ENCODE measurements around the gene AGAP2.
A peak's percentile ranks its signal among the peaks of the same experiment; 100 is the strongest.

Gene AGAP2

DNA sequence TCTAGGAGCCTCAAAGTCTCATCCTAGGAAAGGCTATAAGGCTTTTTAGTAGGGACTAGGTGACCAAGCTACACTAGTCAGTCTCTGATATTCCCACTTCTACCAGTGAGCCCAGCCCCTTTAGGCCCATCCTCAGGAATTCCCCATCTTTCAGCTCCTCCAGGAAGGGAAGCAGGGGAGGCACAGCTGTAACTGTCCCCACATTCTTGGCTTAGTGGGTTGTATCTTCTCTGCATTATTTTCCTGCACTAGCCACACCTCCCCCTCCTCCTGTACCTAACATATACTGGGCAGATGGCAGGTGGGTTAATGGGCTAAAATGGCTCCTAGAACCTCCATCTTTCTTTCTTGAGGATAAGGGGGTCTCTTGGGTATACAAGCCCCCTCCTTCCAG lies 28.8 kb upstream of the AGAP2 start:
- DNase-seq (ENCODE audit: low read depth), result no peak

DNA sequence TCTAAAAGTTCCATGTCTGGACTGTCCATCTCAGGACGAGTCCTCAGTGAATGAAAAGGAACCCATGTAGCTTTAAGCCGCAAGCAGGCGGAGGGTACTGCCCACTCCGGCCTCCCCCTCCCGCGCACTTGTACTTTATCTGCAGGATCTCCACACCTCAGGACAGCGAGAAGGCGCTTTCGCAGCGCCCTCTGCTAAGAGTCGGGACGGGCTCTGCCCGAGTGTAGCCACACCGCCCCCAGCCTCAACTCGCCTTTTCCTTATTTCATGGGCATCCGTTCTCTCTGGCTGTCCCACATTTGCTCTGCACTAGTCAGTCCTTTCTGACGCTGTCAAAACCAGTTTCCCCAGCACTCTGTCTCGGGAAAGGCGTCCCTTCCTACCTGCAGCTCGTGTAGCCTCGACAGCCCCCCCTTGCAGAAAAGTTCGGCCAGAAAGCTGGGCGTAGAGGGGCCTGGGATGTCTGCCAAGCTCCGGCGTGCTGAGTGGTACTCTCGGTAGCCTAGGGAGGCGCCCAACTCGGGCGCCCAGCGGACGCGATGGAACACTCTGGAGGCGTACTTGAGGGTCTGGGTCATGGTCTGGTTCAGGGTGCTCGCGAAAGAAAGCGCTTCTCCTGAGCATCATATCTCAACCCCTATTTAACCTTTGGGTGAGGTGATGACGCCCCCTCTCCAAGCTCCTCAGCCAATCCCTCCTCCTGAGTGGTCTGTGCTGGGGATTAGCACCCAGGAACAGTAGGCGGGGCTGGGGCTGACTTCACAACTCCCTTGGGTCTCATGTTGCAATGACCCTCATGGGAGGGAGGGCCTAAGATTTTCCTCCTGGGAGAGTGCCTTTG lies 28.1 kb upstream of the AGAP2 start, which contains the start of gene CYP27B1:
CYP27B1 (minus strand) TSS at position 615 of the 841 bp plus-strand sequence; CDS start at position 578, 37 bp downstream.
- DNase-seq (ENCODE audit: low read depth), result no peak

DNA sequence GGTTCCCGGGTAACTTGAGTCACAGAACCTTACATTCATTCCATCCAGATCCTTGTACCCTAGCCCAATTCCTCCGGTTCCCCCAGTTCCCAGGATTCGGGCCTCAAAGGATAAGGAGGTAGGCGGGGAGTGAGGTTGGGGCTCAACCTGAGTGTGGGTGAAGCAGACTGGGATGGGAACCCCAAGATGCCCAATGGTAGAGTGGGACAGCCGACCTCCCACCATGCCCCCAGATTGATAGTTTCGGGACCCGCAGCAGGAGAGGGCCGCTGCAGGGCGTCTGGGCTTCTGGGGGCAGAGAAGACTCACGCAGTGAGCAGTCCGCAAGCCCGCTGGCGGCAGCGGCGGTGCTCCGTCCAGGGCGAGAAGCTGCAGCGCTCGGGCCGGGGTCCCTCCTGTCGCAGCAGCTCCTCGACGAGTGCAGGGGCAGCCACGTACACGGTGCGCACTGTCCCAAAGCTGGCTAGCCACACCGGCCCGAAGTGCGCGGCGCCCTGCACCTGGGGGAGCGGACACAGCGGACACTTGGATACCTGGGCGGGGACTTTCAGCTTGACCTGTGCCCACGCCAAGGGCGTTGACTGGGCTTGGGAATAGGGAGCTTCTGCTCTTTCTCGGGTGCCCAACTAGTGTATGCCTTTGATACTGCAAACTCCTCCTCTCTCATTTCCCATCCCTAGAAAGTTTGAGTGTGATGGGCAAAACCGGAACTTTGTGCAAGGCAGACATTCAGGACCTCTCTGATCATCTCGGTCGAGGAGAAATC lies 27.3 kb upstream of the AGAP2 start:
- no peak for DNase-seq (ENCODE audit: low read depth)

DNA sequence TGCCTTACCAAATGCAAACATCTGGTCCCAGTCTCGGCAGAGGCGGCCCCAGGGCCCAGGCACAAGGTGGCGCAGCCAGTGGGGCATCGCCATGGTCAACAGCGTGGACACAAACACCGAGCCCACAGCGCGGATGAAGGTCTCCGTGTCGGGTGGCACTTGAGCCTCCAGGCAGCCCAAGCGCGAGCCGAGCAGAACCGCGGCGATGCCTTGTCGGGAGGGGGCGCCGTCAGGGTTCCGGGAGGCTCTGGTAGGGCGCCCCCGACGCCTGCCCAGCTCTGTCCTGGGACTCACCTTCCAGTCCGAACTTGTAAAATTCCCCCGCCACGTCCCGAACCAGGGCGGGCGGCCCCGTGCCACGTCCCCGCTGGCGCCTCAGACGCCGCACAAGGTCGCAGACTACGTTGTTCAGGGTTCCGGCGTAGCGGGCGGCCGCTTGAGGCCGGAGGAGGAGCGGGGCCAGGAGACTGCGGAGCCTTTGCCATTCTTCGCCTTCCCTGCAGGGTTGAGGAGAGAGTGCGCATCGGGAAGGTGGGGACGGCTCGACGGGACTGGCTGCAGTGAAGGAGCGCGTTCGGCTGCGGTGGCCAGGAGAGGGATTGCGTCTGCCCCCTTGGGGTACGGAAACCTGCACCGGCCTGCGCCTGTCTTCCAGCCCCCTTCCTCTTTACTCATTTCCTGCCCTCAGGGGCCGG lies 26.6 kb upstream of the AGAP2 start:
- DNase-seq (ENCODE audit: low read depth), result peak; percentile 48

DNA sequence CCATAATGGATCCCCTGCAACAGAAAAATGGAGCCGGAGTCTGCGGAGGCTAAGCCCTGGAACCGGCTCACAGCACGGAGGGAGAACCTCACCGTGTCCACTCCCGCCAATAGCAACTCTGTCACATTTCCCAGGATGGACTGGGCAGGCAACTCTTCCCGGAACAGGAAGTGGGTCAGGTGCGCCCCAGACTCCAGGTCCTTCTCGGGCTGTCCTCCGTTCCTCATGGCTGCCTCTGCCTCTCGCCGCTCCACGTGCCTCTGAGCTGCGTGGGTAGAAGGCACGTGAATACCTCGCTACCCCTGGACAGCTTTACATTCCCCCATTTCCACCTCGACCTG lies 26.1 kb upstream of the AGAP2 start:
- no peak for DNase-seq (ENCODE audit: low read depth)

DNA sequence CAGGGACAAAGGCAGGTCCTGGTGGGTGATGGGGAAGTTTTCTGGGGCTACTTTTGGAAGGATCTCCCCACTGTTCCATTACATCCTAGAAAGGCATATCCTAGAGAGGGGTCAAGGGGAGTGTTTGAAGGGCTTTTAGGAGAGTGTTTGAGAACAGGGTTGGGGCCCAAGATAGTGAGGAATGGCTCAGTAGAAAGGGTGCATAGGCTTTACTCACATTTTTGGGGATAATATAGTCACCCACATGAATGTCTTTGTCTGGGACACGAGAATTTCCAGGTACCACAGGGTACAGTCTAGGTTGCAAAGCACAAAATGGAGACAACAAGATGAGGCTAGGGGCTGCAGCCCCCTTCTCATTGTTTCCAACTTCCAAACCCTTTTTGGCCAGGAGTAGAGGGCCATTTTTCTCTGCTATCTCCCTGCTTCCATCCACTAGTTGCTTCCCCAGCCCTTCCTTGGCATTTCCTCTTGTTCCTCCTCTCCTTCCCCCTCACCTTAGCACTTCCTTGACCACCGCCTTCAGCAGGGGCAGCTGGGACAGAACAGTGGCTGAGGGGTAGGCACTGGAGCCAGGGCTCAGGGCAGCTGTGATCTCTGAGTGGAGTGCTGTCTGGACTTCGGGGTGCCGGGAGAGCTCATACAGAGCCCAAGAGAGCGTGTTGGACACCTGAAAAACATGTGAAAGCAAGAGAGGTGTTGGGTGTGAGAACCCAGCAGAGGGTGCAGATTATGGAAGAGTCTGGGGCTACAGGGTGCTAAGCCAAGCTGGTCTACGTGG lies 25.5 kb upstream of the AGAP2 start:
- no peak for DNase-seq (ENCODE audit: low read depth)

DNA sequence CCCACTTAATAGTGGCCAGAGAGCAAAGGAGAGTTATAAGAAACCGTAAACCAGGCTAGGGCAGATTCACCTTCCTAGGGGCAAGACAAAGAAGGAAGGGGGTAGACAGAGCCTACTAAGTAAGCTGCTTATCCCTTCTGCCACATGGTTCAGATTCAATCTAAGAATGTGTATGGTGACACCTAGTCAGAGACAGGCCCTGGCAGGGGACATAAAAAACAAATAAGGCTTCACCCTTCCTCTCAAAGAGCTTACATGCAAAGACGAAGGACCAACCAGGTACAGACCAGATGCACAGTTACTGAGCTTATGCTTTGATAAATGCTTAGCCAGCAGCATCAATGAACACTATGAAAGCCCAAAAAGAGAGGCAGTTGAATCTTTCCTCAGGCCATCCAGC lies 23.9 kb upstream of the AGAP2 start:
- no peak for DNase-seq (ENCODE audit: low read depth)

DNA sequence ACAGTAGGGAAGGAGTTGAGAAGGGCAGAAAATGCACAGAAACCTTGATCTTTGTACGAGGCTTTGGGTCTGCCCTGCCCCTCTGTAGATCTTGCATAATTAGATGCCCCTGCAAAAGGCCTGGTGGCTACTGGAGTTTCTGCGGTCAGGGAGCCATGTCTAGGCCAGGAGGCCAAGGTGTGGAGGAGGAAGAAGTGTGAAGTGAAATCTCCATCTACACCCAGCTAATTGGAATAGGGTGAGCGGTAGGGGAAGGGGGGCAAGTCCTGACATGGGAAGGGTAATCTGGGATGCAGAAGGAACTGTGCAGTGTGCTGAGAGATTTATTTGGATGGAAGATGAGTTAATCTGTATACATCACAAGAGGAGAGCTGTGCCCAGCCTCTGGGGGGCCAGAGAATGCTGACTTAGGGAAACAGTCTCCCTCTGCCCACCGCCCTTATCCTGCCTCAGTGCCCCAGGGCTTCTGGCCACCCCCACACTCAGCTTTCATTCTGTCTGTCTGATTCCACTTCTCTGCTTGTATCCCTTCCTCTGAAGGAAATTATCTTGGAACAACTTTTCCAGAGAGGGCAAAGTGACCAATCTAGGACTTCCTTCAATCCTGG lies 23.0 kb upstream of the AGAP2 start:
- DNase-seq (ENCODE audit: low read depth), result no peak

DNA sequence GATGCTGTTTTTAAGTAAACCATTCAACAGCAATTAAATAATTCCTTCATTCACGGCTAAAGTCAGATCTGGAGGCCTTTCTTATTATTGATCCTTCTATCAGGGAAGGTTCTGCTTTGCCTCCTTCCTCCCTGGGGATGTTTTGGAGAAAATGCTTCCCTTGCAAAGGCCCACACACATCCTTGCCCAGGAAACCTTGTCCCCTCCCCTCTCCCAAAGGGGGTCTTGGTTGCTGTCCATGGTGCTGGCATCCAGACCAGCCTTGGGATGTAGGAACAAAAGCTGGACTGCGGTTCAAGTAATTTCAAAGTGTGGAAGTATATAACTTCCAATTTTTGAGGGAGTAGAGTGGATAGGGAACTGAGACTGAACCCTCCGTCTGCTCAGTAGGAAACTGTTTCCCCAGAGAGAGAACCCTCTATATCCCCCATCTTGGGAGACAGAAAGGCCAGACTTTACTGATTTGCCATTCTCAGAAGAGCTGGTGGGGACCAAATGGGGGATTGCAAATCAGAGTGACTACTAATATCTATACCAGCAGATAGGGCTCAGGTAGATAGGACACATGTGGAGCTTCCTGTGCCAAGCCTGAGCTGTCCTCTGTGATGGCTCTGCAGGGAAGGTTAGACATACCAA lies 21.9 kb upstream of the AGAP2 start:
- no peak for DNase-seq (ENCODE audit: low read depth)

DNA sequence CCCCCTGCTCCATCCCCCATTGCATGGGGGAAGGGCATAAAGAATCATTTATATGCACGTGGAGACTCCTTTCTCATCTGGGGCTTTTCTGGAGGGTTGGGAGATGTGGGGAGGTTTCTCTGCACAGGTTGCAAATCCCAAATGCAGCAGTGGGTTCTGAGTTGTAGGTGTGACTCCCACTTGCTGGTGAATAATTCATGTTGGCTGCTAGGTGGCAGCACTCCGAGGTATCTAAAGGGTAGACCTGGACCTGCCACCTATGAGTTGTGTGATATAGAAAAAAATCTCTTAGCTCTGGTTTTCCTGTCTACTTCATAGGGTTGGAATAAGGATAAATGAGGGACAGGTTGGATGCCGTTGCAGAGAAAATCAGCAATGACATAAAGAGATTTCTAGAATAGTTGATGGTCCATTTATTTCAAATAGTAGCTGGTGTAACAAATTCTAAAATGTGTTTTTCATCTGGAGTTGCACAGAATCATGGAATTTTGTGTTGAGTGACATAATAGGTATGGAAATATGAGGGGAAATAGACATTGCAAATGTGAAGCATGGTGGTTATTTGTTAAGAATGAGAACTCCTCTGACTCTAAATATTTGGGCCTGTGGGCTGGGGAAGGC lies 20.9 kb upstream of the AGAP2 start:
- DNase-seq (ENCODE audit: low read depth), result no peak

DNA sequence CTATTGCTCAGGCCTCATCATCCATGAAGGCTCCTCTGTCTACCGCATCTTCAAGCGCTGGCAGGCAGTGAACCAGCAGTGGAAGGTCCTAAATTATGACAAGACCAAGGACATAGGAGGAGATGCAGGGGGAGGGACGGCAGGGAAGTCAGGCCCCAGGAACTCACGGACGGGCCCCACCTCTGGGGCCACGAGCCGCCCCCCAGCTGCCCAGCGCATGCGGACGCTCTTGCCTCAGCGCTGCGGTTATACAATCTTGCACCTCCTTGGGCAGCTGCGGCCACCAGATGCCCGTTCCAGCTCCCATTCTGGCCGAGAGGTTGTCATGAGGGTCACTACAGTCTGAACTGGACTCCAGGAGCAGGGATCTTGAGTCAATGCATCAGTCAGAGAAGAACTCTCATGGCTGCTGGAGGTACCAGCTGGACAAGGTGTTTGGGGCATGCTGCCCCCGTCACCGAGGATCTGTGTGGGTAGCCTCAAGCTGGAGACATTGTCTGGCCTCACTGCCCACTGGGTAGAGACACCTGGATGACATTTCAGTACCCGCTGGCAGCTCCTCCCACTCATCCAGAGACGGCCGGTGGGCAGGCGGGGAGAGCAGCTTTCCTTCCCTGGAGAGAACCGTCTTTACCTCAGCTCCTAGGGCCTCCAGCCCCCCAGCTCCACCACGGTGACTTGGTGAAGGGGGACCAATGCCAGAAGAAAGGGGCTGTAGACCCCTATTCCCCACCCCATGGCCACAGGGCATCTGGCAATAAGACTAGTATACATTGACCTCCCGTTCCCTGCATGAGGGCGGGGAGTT lies 20.2 kb upstream of the AGAP2 start:
- no peak for DNase-seq (ENCODE audit: low read depth)

DNA sequence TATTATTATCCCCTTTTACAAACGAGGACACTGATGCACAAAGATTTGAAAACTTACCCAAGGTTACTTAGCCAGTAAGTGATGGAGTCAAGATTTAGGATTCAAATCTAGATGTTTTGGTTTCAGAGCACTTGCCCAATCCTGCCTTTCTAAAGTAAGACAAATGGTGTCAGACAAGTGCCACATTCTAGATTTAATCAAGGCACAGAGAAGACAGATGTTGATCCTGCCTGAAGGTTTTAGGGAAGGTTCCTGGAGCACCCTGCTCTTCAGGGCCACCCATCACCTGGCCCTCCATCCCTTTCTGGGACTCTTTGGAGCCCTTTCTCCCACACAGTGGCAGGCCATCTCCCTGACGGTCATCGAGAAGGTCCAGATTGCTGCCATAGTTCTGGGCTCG lies 19.2 kb upstream of the AGAP2 start:
- no peak for DNase-seq (ENCODE audit: low read depth)

DNA sequence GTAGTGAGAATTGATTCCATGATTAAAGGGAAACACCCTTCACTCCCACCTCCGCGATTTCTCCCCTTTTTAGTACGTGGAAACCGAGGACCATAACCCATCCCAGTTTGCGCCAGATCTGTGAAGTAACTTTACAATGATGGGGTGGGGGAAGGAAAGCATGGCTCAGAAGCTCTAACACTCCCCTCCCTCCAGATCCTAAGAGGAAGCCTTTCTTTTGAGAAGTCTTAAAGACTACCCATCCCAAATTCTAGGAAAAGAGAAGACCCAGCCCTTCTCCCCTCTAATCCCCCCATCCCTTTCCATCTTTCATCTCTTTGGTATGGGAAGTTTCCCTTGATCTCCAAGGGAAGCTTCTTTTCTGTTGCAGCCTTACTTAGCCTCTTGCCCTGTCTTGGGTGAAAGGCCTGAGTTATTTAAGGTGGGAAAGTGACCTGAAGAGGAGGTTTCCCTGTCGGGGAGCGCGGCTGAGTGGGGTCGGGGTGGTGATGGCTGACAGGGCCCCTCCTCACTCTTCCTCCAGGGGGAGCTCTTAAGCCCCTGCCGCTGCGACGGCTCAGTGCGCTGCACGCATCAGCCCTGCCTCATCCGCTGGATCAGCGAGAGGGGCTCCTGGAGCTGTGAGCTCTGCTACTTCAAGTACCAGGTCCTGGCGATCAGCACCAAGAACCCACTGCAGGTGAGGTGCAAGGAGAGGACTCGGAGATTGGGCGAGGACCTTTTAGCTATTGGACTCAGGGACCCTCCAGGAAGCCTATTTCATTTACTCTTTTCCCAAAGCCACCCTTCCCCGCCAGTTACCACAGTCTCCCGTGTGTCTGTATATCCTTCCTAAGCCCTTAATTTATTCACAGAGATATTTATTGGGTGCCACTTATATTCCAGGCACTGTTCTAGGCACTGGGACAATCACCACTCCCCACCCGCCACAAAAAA lies 18.1 kb upstream of the AGAP2 start:
- DNase-seq (ENCODE audit: low read depth), result peak; percentile 59

DNA sequence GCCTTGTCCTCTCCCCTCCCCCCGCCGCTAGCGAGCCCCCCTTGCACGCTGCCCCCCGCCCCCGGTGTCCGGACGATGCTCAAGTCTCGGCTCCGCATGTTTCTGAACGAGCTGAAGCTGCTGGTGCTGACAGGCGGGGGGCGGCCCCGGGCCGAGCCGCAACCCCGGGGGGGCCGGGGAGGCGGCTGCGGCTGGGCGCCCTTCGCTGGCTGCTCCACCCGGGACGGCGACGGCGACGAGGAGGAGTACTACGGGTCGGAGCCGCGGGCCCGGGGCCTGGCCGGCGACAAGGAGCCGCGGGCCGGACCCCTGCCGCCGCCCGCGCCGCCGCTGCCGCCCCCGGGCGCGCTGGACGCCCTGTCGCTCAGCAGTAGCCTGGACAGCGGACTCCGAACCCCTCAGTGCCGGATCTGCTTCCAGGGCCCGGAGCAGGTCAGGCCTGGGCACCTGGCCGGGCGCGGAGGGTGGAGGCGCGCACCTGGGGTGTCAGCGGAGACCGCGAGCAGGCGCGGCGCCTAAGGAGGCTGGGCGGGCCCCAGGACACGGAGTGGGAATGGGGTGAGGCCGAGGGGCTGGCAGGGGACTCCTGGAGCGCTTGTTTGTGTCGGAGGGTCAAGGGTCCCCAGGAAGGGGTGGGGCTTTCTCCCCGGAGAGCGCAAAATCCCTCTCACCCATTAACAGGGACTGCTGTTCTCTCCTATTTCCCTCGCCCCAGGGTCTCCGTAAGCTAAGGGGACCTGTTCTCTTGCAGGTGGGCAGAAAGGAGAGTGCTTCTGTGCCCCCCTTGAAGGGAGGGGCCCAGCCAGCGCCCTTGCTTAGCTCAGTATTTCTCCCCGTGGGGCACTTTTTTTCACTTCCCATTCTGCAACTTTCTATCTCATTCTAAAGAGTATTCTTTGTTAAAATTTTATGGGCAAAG lies 17.2 kb upstream of the AGAP2 start:
- DNase-seq (ENCODE audit: low read depth), result no peak

DNA sequence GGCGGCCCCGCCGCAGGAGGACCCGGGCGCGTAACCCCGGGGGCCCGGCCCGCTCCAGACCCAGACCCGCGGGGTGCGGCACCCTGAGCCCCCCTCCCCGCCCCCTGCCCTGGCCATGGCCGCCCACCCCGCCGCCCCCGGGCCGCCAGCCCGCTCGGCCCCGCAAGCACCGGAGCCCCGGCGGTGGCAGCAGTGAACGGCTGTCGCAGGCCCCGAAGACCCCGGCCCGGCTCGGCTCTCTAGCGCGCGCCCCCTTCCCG lies 16.6 kb upstream of the AGAP2 start:
- no peak for DNase-seq (ENCODE audit: low read depth)

DNA sequence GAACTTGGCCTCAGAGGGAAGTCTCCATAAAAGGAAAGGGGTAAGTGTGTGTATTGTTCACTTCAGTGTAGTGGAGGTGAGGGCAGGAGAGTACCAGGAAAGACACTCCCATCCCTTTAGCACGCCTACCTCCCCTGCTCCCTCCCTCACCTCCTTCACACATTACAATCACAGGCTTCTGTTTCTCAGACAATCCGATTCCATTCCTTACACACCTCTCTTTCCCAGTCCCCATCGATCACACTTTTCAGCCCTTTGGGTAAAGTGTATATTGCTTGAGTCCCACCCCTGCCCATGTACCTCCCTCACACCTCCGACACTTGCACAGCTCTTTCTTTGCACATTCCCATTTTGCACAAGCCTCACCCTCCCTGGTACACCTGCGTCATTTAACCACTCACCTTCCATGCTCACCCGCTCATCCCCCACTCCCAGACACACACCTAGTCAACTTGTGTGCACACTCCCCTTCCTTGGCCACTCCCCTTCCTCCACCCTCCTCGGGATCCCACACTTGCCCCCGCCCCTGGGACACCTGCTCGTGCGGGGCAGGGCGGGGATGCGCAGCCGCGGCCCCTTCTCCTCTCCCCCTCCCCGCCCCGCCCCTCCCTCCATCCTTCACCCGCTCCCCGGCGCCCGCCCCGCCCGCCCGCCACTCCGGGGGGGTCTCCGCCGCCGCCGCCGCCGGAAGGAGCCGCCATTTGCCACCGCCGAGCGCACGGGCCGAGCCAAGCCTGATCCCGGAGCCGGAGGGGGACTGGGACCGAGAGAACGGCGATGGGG lies 16.1 kb upstream of the AGAP2 start, which contains the start of gene MARCHF9:
MARCHF9 (plus strand) TSS at position 693 of the 783 bp plus-strand sequence. CDS start 426 bp downstream, outside the sequence.
- DNase-seq (ENCODE audit: low read depth), result peak; percentile 76
